Erythroblast (primary cell): Measurements from ENCODE around the gene C1QTNF1.

Experiments
- GATA1 ChIP-seq: IDR thresholded peaks from 2 replicates; pipeline ENCODE4 v1.6.1; 2011; ENCODE audit warnings: low read depth, mild to moderate bottlenecking, control low read depth, low read length, moderate library complexity
- POLR2A ChIP-seq: IDR thresholded peaks from 2 replicates; pipeline ENCODE4 v1.6.1; 2011; ENCODE audit warnings: mild to moderate bottlenecking, low read length

GRCh38 chr17:79065105-79065670 lies 41.2 kb downstream of the C1QTNF1 start:
- TF ChIP-seq POLR2A (no peak), GATA1 (no peak)
